Astrocyte (in vitro differentiated cells and primary cell): Measurements from ENCODE around the gene SH3GL2. TPM values are rescaled to one million over a fixed set of nuclear protein-coding genes. Genes with fewer than 3 reads are reported as not detected.

Experiments
- DNase-seq: peaks from one replicate; pipeline ENCODE4 v3.0.0-alpha.2; 2010; ENCODE audit warnings: low read depth
- FAIRE-seq: peaks from 2 replicates; lab custom pipeline; 2011; peaks lifted over from hg19 to GRCh38; lab: Jason Lieb, UNC
- H2AFZ ChIP-seq: 2 replicates; pipeline ENCODE4 v1.6.0; 2012; ENCODE audit warnings: low read depth, low read length, inconsistent platforms
- H3K27ac ChIP-seq: 2 replicates; pipeline ENCODE4 v1.5.1; 2011; ENCODE audit warnings: low read depth, low read length, inconsistent platforms
- H3K27me3 ChIP-seq: 2 replicates; pipeline ENCODE4 v1.6.0; 2011; ENCODE audit warnings: low read length, inconsistent platforms; ENCODE audit not compliant: insufficient read depth
- H3K36me3 ChIP-seq: 2 replicates; pipeline ENCODE4 v1.5.1; 2011; ENCODE audit warnings: low read length, inconsistent platforms; ENCODE audit not compliant: insufficient read depth
- H3K4me1 ChIP-seq: 2 replicates; pipeline ENCODE4 v1.5.1; 2011; ENCODE audit warnings: low read length, inconsistent platforms; ENCODE audit not compliant: insufficient read depth
- H3K4me2 ChIP-seq: 2 replicates; pipeline ENCODE4 v1.6.0; 2012; ENCODE audit warnings: low read length, inconsistent platforms
- H3K4me3 ChIP-seq: 2 replicates; pipeline ENCODE4 v1.5.1; 2011; ENCODE audit warnings: low read depth, mild to moderate bottlenecking, low read length, inconsistent platforms; ENCODE audit not compliant: insufficient read depth
- H3K79me2 ChIP-seq: 2 replicates; pipeline ENCODE4 v1.6.0; 2012; ENCODE audit warnings: mild to moderate bottlenecking, low read length, inconsistent platforms; ENCODE audit not compliant: insufficient read depth
- H3K9ac ChIP-seq: 2 replicates; pipeline ENCODE4 v1.6.0; 2012; ENCODE audit warnings: mild to moderate bottlenecking, low read length, inconsistent platforms
- H3K9me3 ChIP-seq: 2 replicates; pipeline ENCODE4 v1.5.1; 2012; ENCODE audit warnings: low read depth, mild to moderate bottlenecking, low read length, inconsistent platforms; ENCODE audit not compliant: insufficient read depth
- H4K20me1 ChIP-seq: 2 replicates; pipeline ENCODE4 v1.6.0; 2012; ENCODE audit warnings: low read length, inconsistent platforms; ENCODE audit not compliant: insufficient read depth
- H3K27ac Mint-ChIP-seq: one replicate; pipeline ENCODE4 v1.8.0; 2021; ENCODE audit warnings: mild to moderate bottlenecking, mixed read lengths; ENCODE audit not compliant: unreplicated experiment
- H3K27me3 Mint-ChIP-seq: one replicate; pipeline ENCODE4 v1.8.0; 2021; ENCODE audit warnings: low read depth, mixed read lengths; ENCODE audit not compliant: unreplicated experiment
- H3K36me3 Mint-ChIP-seq: one replicate; pipeline ENCODE4 v1.8.0; 2021; ENCODE audit warnings: low read depth, mixed read lengths; ENCODE audit not compliant: unreplicated experiment
- H3K4me1 Mint-ChIP-seq: one replicate; pipeline ENCODE4 v1.8.0; 2021; ENCODE audit warnings: low read depth, mixed read lengths; ENCODE audit not compliant: unreplicated experiment
- H3K4me3 Mint-ChIP-seq: one replicate; pipeline ENCODE4 v1.8.0; 2021; ENCODE audit warnings: mild to moderate bottlenecking, moderate library complexity, mixed read lengths; ENCODE audit not compliant: unreplicated experiment
- H3K9me3 Mint-ChIP-seq: one replicate; pipeline ENCODE4 v1.8.0; 2021; ENCODE audit warnings: mild to moderate bottlenecking, mixed read lengths; ENCODE audit not compliant: unreplicated experiment
- EZH2 ChIP-seq: IDR thresholded peaks from 2 replicates; pipeline ENCODE4 v1.6.1; 2012; ENCODE audit warnings: mild to moderate bottlenecking, low read length, inconsistent platforms; ENCODE audit not compliant: insufficient read depth
- total RNA-seq: library from RNA; stranded (reverse); gene quantifications from 2 replicates; pipeline ENCODE4 v1.2.1, GENCODE V29; 2021
- TF ChIP-seq, protein P1 (sequence below): IDR thresholded peaks from 2 replicates; pipeline ENCODE4 v1.5.1; 2011; ENCODE audit warnings: low read depth, mild to moderate bottlenecking, inconsistent platforms, low read length, moderate library complexity; ENCODE audit not compliant: insufficient read depth

Gene SH3GL2
- total RNA-seq, 1 donor from 2014 or later, result 0.16 TPM

DNA sequence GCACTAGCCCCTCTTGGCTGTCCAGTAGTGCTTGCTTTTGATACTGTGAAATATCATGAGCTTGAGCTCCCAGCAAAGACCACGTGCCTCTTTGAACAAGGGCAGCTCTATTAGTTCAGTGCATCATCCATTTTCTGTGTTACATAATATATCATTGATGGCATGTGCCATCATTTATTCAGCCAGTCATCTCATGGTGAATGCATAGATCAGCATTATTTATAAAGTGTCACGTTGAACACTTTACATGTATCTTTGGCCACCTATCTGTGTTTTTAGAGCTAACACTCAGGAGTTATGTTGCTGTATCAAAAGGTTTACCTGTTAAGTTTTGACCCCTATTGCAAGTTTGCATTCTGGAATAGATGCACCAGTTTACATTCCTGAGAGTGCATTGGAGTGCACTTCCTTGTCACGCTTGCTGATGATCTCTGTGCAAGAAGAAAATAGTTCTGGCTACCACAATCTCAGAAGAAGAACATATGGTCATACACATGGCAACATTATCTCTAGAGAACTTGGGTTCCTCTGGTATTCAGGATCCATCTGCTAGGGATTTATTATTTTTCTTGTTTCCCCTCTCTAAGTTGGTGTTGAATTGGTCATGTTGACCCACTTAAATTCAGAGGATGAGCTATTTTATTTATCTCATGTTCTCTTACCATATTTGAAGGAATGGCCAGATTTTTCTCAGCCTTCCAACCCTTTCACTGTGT lies 120.9 kb downstream of the SH3GL2 start:
- H3K27ac Mint-ChIP-seq, result no peak overlapping the region
- Histone ChIP-seq H3K79me2 (no peaks in the 10 kb centered on the region), H2AFZ (no peak overlapping the region), H3K36me3 (no peaks in the 10 kb centered on the region), H3K27me3 (no peaks in the 10 kb centered on the region), H4K20me1 (no peaks in the 10 kb centered on the region), H3K9me3 (no peaks in the 10 kb centered on the region), H3K4me3 (no peak overlapping the region), H3K4me2 (no peak overlapping the region), H3K9ac (no peak overlapping the region), H3K4me1 (no peaks in the 10 kb centered on the region), H3K27ac (no peak overlapping the region)
- TF ChIP-seq EZH2, result no peak
- TF ChIP-seq, protein P1, sequence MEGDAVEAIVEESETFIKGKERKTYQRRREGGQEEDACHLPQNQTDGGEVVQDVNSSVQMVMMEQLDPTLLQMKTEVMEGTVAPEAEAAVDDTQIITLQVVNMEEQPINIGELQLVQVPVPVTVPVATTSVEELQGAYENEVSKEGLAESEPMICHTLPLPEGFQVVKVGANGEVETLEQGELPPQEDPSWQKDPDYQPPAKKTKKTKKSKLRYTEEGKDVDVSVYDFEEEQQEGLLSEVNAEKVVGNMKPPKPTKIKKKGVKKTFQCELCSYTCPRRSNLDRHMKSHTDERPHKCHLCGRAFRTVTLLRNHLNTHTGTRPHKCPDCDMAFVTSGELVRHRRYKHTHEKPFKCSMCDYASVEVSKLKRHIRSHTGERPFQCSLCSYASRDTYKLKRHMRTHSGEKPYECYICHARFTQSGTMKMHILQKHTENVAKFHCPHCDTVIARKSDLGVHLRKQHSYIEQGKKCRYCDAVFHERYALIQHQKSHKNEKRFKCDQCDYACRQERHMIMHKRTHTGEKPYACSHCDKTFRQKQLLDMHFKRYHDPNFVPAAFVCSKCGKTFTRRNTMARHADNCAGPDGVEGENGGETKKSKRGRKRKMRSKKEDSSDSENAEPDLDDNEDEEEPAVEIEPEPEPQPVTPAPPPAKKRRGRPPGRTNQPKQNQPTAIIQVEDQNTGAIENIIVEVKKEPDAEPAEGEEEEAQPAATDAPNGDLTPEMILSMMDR, result no peak
- H3K4me1 Mint-ChIP-seq, result peaks cover 11% of the 10 kb centered on the region
- H3K36me3 Mint-ChIP-seq, result no peaks in the 10 kb centered on the region
- H3K4me3 Mint-ChIP-seq, result no peak overlapping the region
- H3K27me3 Mint-ChIP-seq, result no peaks in the 10 kb centered on the region
- no peak for FAIRE-seq
- H3K9me3 Mint-ChIP-seq, result no peaks in the 10 kb centered on the region
- no peak for DNase-seq

DNA sequence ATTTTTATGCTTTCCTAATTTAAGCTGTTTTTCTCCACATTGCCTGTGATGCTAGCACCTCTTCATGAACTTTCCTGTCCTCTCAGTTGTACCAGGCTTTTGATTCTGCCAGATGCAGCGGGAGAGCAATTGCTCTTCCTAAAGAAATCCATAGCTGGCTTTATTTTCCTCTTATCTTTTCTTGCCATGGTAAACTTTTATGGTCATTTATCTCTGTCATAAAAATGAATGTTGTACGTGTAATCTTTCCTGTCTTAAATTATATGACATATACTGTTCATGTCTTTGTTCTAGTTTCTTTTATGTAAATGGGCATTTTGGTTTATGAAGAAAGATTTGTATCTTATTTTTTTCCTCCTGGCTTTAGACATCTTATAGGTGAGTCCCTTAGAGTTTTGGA lies 127.5 kb downstream of the SH3GL2 start:
- H3K4me3 Mint-ChIP-seq, result no peak overlapping the region
- TF ChIP-seq, protein P1, result no peak
- TF ChIP-seq EZH2, result no peak
- H3K4me1 Mint-ChIP-seq, result no peaks in the 10 kb centered on the region
- peaks cover 3% of the 10 kb centered on the region for H3K27me3 Mint-ChIP-seq
- Histone ChIP-seq H3K4me3 (no peak overlapping the region), H3K27me3 (no peaks in the 10 kb centered on the region), H3K4me2 (no peak overlapping the region), H4K20me1 (no peaks in the 10 kb centered on the region), H3K27ac (no peak overlapping the region), H3K9me3 (no peaks in the 10 kb centered on the region), H3K36me3 (no peaks in the 10 kb centered on the region), H3K4me1 (no peaks in the 10 kb centered on the region), H3K79me2 (no peaks in the 10 kb centered on the region), H3K9ac (no peak overlapping the region), H2AFZ (no peak overlapping the region)
- no peak overlapping the region for H3K27ac Mint-ChIP-seq
- no peaks in the 10 kb centered on the region for H3K9me3 Mint-ChIP-seq
- FAIRE-seq, result no peak
- no peak for DNase-seq
- no peaks in the 10 kb centered on the region for H3K36me3 Mint-ChIP-seq

DNA sequence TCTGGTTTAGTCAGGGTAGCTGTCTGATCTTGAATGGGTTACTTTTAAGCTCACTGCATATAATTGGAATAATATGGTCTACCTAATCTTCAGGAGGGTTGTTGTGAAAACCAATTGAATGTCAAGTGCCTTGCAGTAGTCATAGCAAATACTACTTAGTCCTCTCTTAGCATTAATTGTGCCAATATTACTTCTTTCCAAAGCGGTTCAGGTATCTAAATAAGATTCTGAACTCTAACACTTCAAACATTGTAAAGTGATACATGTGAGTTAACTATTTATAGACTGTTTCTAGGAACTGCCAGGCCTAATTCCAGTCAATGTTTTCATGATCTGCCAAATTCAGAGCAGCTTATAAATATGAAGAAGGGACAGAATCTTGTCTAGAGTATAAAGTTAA lies 140.2 kb downstream of the SH3GL2 start:
- no peak overlapping the region for H3K4me3 ChIP-seq
- no peaks in the 10 kb centered on the region for H3K27me3 ChIP-seq
- DNase-seq, result no peak
- no peaks in the 10 kb centered on the region for H3K4me1 ChIP-seq
- Mint-ChIP-seq H3K9me3 (peaks cover 7% of the 10 kb centered on the region), H3K36me3 (no peaks in the 10 kb centered on the region), H3K4me3 (no peak overlapping the region), H3K27me3 (no peaks in the 10 kb centered on the region), H3K27ac (no peak overlapping the region), H3K4me1 (no peaks in the 10 kb centered on the region)
- no peak for FAIRE-seq
- TF ChIP-seq, protein P1, result no peak
- TF ChIP-seq EZH2, result no peak
- no peak overlapping the region for H3K27ac ChIP-seq
- no peaks in the 10 kb centered on the region for H3K79me2 ChIP-seq
- H4K20me1 ChIP-seq, result no peaks in the 10 kb centered on the region
- no peaks in the 10 kb centered on the region for H3K36me3 ChIP-seq
- H2AFZ ChIP-seq, result no peak overlapping the region
- H3K9ac ChIP-seq, result no peak overlapping the region
- H3K4me2 ChIP-seq, result no peak overlapping the region
- no peaks in the 10 kb centered on the region for H3K9me3 ChIP-seq
